Small intestine (tissue), 7 donors: ENCODE results near the gene CMTM7. TPM values are rescaled to one million over a fixed set of nuclear protein-coding genes. Genes with fewer than 3 reads are reported as not detected.

Source experiments
- DNase-seq, 2 donors: peaks; one replicate each; pipeline versions ENCODE4 v3.0.0 to v3.0.0-alpha.2; 2013
- FAIRE-seq: peaks from 2 replicates; lab custom pipeline; 2012; peaks lifted over from hg19 to GRCh38; lab: Jason Lieb, UNC
- H3K27ac ChIP-seq, 3 donors: one replicate each; pipeline ENCODE4 v1.5.1; 2013; ENCODE audit warnings: low read length in 2 of 3, mild to moderate bottlenecking in 2 of 3, control low read depth in 1 of 3, inconsistent platforms in 1 of 3, low read depth in 1 of 3, moderate library complexity in 1 of 3
- H3K27me3 ChIP-seq, 3 donors: one replicate each; pipeline ENCODE4 v1.6.1; 2013; ENCODE audit warnings: low read length in 3 of 3, inconsistent platforms in 1 of 3; ENCODE audit not compliant: control insufficient read depth in 3 of 3, insufficient read depth in 3 of 3
- H3K36me3 ChIP-seq, 3 donors: one replicate each; pipeline ENCODE4 v1.6.1; 2013; ENCODE audit warnings: low read length in 3 of 3, inconsistent platforms in 1 of 3, low read depth in 1 of 3, mild to moderate bottlenecking in 1 of 3, moderate library complexity in 1 of 3; ENCODE audit not compliant: control insufficient read depth in 3 of 3, insufficient read depth in 2 of 3
- H3K4me1 ChIP-seq, 3 donors: one replicate each; pipeline ENCODE4 v1.6.1; 2013; ENCODE audit warnings: low read length in 2 of 3, inconsistent platforms in 1 of 3, low read depth in 1 of 3, mild to moderate bottlenecking in 1 of 3, moderate library complexity in 1 of 3; ENCODE audit not compliant: control insufficient read depth in 3 of 3, insufficient read depth in 2 of 3
- H3K4me3 ChIP-seq, 3 donors: one replicate each; pipeline ENCODE4 v1.5.1; 2013; ENCODE audit warnings: low read length in 3 of 3, control low read depth in 1 of 3, inconsistent platforms in 1 of 3, low read depth in 1 of 3, mild to moderate bottlenecking in 1 of 3, moderate library complexity in 1 of 3
- H3K9me3 ChIP-seq, 2 donors: one replicate each; pipeline ENCODE4 v1.6.1; 2013; ENCODE audit warnings: low read depth in 1 of 2, low read length in 1 of 2; ENCODE audit not compliant: control insufficient read depth in 2 of 2, insufficient read depth in 1 of 2
- WGBS, 3 donors: extraction: QIAGEN DNeasy Blood & Tissue Kit; methylation state at CpG; one replicate each; pipeline ENCODE4 v1.1.7; 2013; 5-methylcytosine and 5-hydroxymethylcytosine counted together
- polyA plus RNA-seq, 4 donors: library from polyadenylated mRNA; stranded (reverse) in 3 of 4; unstranded in 1 of 4; fragments of 200-250 nt in 3 of 4; fragments of 120-200 nt in 1 of 4; gene quantifications; one replicate each; pipeline versions ENCODE4 v1.2.1 to v1.2.3, GENCODE V29; 2013
- donor health status: healthy with polysubstance abuse.
- donor health status: control.
- donor health status: control.
- donor health status: Bipolar disorder and iron deficiency.
- donor health status: healthy.

The CMTM7 gene
- polyA plus RNA-seq, 4 donors = 2.0 to 8.2 (median 4.5) TPM

GRCh38 chr3:32440611-32441350 lies 49.1 kb downstream of the CMTM7 start:
- no peaks in the 10 kb centered on the region for H3K27me3 ChIP-seq
- H3K9me3 ChIP-seq = no peaks in the 10 kb centered on the region
- WGBS, 3 donors = 88 to 89% (median 89%) methylated on average over 10 of the region's 10 CpGs
- H3K36me3 ChIP-seq = peaks cover 0 to 2% (median 0%) of the 10 kb centered on the region in 3 donors
- DNase-seq (no peak), FAIRE-seq (no peak)
- H3K27ac ChIP-seq = no peak overlapping the region
- H3K4me1 ChIP-seq = no peaks in the 10 kb centered on the region
- no peak overlapping the region for H3K4me3 ChIP-seq

- peaks cover 0 to 2% (median 0%) of the 10 kb centered on the region in 3 donors for H3K36me3 ChIP-seq
- H3K27ac ChIP-seq = no peak overlapping the region
- DNase-seq (no peak), FAIRE-seq (no peak)
- no peaks in the 10 kb centered on the region for H3K9me3 ChIP-seq
- no peak overlapping the region for H3K4me3 ChIP-seq
- H3K4me1 ChIP-seq = no peaks in the 10 kb centered on the region
- no peaks in the 10 kb centered on the region for H3K27me3 ChIP-seq
- WGBS, 3 donors = 92 to 95% (median 94%) methylated on average over 3 of the region's 3 CpGs
Measured at GRCh38 chr3:32442766-32443165, 51.1 kb downstream of the CMTM7 start.

- FAIRE-seq = no peak
- no peaks in the 10 kb centered on the region for H3K4me1 ChIP-seq
- H3K9me3 ChIP-seq = no peaks in the 10 kb centered on the region
- 42 to 78% (median 68%) methylated on average over 1 of the region's 1 CpG for WGBS, 3 donors
- H3K27me3 ChIP-seq = no peaks in the 10 kb centered on the region
- no peak overlapping the region for H3K4me3 ChIP-seq
- peaks cover 0 to 2% (median 2%) of the 10 kb centered on the region in 3 donors for H3K36me3 ChIP-seq
- DNase-seq = no peak
- no peak overlapping the region for H3K27ac ChIP-seq
Measured at GRCh38 chr3:32443478-32443877, 51.8 kb downstream of the CMTM7 start.

GRCh38 chr3:32447865-32448400 lies 56.3 kb downstream of the CMTM7 start:
- FAIRE-seq (no peak), DNase-seq (no peak)
- Histone ChIP-seq H3K4me1 (no peaks in the 10 kb centered on the region), H3K36me3 (peaks cover 0 to 21% (median 0%) of the 10 kb centered on the region in 3 donors), H3K9me3 (no peaks in the 10 kb centered on the region), H3K4me3 (no peak overlapping the region), H3K27me3 (no peaks in the 10 kb centered on the region), H3K27ac (no peak overlapping the region)
- 75 to 85% (median 78%) methylated on average over 1 of the region's 1 CpG for WGBS, 3 donors

- DNase-seq = no peak
- FAIRE-seq = no peak
- WGBS, 3 donors = 76 to 90% (median 84%) methylated on average over 14 of the region's 14 CpGs
Measured at GRCh38 chr3:32448686-32449474, 57.2 kb downstream of the CMTM7 start.

GRCh38 chr3:32449691-32450090 lies 58.0 kb downstream of the CMTM7 start:
- H3K36me3 ChIP-seq = peaks cover 0 to 25% (median 0%) of the 10 kb centered on the region in 3 donors
- 91 to 96% (median 92%) methylated on average over 3 of the region's 3 CpGs for WGBS, 3 donors
- H3K4me1 ChIP-seq = no peaks in the 10 kb centered on the region
- no peak overlapping the region for H3K27ac ChIP-seq
- H3K4me3 ChIP-seq = no peak overlapping the region
- no peak for DNase-seq
- FAIRE-seq = no peak
- no peaks in the 10 kb centered on the region for H3K9me3 ChIP-seq
- no peaks in the 10 kb centered on the region for H3K27me3 ChIP-seq

More at GRCh38 chr3:32448686-32449474, 57.2 kb downstream of the CMTM7 start:
- Histone ChIP-seq H3K4me1 (no peaks in the 10 kb centered on the region), H3K9me3 (no peaks in the 10 kb centered on the region), H3K36me3 (peaks cover 0 to 21% (median 0%) of the 10 kb centered on the region in 3 donors), H3K4me3 (no peak overlapping the region), H3K27ac (no peak overlapping the region), H3K27me3 (no peaks in the 10 kb centered on the region)

GRCh38 chr3:32450426-32450825 lies 58.8 kb downstream of the CMTM7 start:
- Histone ChIP-seq H3K4me1 (peaks cover 0 to under 1% (median 0%) of the 10 kb centered on the region in 3 donors), H3K27me3 (no peaks in the 10 kb centered on the region), H3K4me3 (no peak overlapping the region), H3K27ac (no peak overlapping the region), H3K9me3 (no peaks in the 10 kb centered on the region), H3K36me3 (peaks cover 0 to 28% (median 0%) of the 10 kb centered on the region in 3 donors)
- FAIRE-seq = no peak
- DNase-seq = no peak
- 95 to 98% (median 97%) methylated on average over 2 of the region's 2 CpGs for WGBS, 3 donors

GRCh38 chr3:32450992-32451659 lies 59.5 kb downstream of the CMTM7 start:
- FAIRE-seq = no peak
- no peak for DNase-seq
- H3K27me3 ChIP-seq = no peaks in the 10 kb centered on the region
- WGBS, 3 donors = 93 to 96% (median 95%) methylated on average over 12 of the region's 12 CpGs
- H3K9me3 ChIP-seq = no peaks in the 10 kb centered on the region
- H3K27ac ChIP-seq = no peak overlapping the region
- peaks cover 0 to 33% (median 0%) of the 10 kb centered on the region in 3 donors for H3K36me3 ChIP-seq
- no peak overlapping the region for H3K4me3 ChIP-seq
- peaks cover 0 to 7% (median 0%) of the 10 kb centered on the region in 3 donors for H3K4me1 ChIP-seq
